C4-2B (cell line): ENCODE measurements around the gene RP9.

ENCODE experiments used
- ZFX ChIP-seq: fragments of 450-650 bp; IDR thresholded peaks from 2 replicates; pipeline ENCODE4 v1.6.1; 2017
- TF ChIP-seq, protein P1 (sequence below): fragments of 450-650 bp; conservative IDR thresholded peaks from 2 replicates; pipeline ENCODE4 v1.5.1; 2017; ENCODE audit warnings: mild to moderate bottlenecking

DNA sequence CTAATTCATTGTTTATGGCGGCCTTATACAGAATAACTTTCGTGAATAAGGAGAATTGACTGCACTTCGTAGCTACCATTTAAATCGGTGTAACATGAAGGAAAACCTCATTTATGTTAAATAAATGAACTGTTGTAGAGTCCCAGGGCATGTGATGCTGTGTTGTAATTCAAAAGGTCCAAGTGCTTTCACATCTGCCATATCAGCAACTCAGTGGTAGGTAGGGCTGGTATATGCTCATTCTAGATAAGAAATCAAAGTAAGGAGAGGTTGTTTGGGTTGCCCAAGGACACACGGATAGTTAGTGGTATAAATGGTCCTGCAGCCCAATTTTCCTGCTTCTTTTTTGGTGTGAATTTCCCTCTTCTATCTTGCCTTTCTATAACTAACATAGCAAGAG is 36.0 kb upstream of the RP9 start:
- TF ChIP-seq, protein P1, sequence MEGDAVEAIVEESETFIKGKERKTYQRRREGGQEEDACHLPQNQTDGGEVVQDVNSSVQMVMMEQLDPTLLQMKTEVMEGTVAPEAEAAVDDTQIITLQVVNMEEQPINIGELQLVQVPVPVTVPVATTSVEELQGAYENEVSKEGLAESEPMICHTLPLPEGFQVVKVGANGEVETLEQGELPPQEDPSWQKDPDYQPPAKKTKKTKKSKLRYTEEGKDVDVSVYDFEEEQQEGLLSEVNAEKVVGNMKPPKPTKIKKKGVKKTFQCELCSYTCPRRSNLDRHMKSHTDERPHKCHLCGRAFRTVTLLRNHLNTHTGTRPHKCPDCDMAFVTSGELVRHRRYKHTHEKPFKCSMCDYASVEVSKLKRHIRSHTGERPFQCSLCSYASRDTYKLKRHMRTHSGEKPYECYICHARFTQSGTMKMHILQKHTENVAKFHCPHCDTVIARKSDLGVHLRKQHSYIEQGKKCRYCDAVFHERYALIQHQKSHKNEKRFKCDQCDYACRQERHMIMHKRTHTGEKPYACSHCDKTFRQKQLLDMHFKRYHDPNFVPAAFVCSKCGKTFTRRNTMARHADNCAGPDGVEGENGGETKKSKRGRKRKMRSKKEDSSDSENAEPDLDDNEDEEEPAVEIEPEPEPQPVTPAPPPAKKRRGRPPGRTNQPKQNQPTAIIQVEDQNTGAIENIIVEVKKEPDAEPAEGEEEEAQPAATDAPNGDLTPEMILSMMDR, result no peak
- no peak for TF ChIP-seq ZFX
